Trophoblast cell (in vitro differentiated cells and primary cell): ENCODE results near the gene EFNA3.

Source experiments
- DNase-seq, 2 donors: peaks; one replicate each; pipeline ENCODE4 v3.0.0-alpha.2; 2016
- H2AFZ ChIP-seq: 2 replicates; pipeline ENCODE4 v1.6.1; 2013; ENCODE audit warnings: low read length, moderate library complexity, mild to moderate bottlenecking; ENCODE audit not compliant: insufficient read depth, poor library complexity
- H2AK5ac ChIP-seq: 2 replicates; pipeline ENCODE4 v1.6.1; 2013; ENCODE audit warnings: mild to moderate bottlenecking, low read length
- H2BK120ac ChIP-seq: 2 replicates; pipeline ENCODE4 v1.6.1; 2013; ENCODE audit warnings: low read length, mild to moderate bottlenecking, moderate library complexity; ENCODE audit not compliant: insufficient read depth, poor library complexity
- H2BK12ac ChIP-seq: 2 replicates; pipeline ENCODE4 v1.6.1; 2013; ENCODE audit warnings: mild to moderate bottlenecking, low read length, moderate library complexity
- H2BK5ac ChIP-seq: 2 replicates; pipeline ENCODE4 v1.6.1; 2013; ENCODE audit warnings: low read length, low read depth, moderate library complexity, mild to moderate bottlenecking; ENCODE audit not compliant: poor library complexity
- H3K14ac ChIP-seq: 2 replicates; pipeline ENCODE4 v1.6.1; 2013; ENCODE audit warnings: mild to moderate bottlenecking, low read length
- H3K18ac ChIP-seq: 2 replicates; pipeline ENCODE4 v1.6.1; 2013; ENCODE audit warnings: mild to moderate bottlenecking, low read length
- H3K23ac ChIP-seq: 2 replicates; pipeline ENCODE4 v1.6.1; 2013; ENCODE audit warnings: low read length
- H3K27ac ChIP-seq: 2 replicates; pipeline ENCODE4 v1.5.1; 2013; ENCODE audit warnings: low read depth, mild to moderate bottlenecking, inconsistent platforms, low read length, moderate library complexity
- H3K27me3 ChIP-seq: 2 replicates; pipeline ENCODE4 v1.6.1; 2013; ENCODE audit warnings: inconsistent platforms, mild to moderate bottlenecking, low read length, moderate library complexity; ENCODE audit not compliant: insufficient read depth
- H3K36me3 ChIP-seq, 2 experiments: 1 replicate in 1 of 2; 2 replicates in 1 of 2; pipeline ENCODE4 v1.6.1; 2013; ENCODE audit warnings: low read length in 2 of 2, mild to moderate bottlenecking in 2 of 2, moderate library complexity in 1 of 2; ENCODE audit not compliant: insufficient read depth in 2 of 2, control insufficient read depth in 1 of 2
- H3K4ac ChIP-seq: 2 replicates; pipeline ENCODE4 v1.6.1; 2013; ENCODE audit warnings: low read depth, mild to moderate bottlenecking, low read length, moderate library complexity
- H3K4me1 ChIP-seq, 2 experiments: 1 replicate in 1 of 2; 2 replicates in 1 of 2; pipeline ENCODE4 v1.6.1; 2013; ENCODE audit warnings: low read length in 2 of 2, mild to moderate bottlenecking in 2 of 2, moderate library complexity in 1 of 2; ENCODE audit not compliant: insufficient read depth in 2 of 2, control insufficient read depth in 1 of 2
- H3K4me2 ChIP-seq: 2 replicates; pipeline ENCODE4 v1.6.1; 2013; ENCODE audit warnings: inconsistent platforms, mild to moderate bottlenecking, low read length, moderate library complexity
- H3K4me3 ChIP-seq: 2 replicates; pipeline ENCODE4 v1.5.1; 2013; ENCODE audit warnings: mild to moderate bottlenecking, low read depth, low read length, inconsistent platforms
- H3K79me1 ChIP-seq: one replicate; pipeline ENCODE4 v1.6.1; 2013; ENCODE audit warnings: low read length
- H3K79me2 ChIP-seq: 2 replicates; pipeline ENCODE4 v1.6.1; 2013; ENCODE audit warnings: low read length, mild to moderate bottlenecking; ENCODE audit not compliant: control insufficient read depth, insufficient read depth, poor library complexity
- H3K9ac ChIP-seq: 2 replicates; pipeline ENCODE4 v1.6.1; 2013; ENCODE audit warnings: mild to moderate bottlenecking, low read length
- H3K9me3 ChIP-seq: 2 replicates; pipeline ENCODE4 v1.6.1; 2013; ENCODE audit warnings: low read depth, mild to moderate bottlenecking, control low read depth, inconsistent platforms, low read length; ENCODE audit not compliant: insufficient read depth
- H4K12ac ChIP-seq: 2 replicates; pipeline ENCODE4 v1.6.1; 2013; ENCODE audit warnings: low read depth, mild to moderate bottlenecking, low read length, moderate library complexity
- H4K8ac ChIP-seq: 2 replicates; pipeline ENCODE4 v1.6.1; 2013; ENCODE audit warnings: low read depth, mild to moderate bottlenecking, low read length, moderate library complexity
- H4K91ac ChIP-seq: one replicate; pipeline ENCODE4 v1.6.1; 2013; ENCODE audit warnings: low read depth, mild to moderate bottlenecking, low read length, moderate library complexity
- WGBS: extraction: QIAGEN DNeasy Blood & Tissue Kit; methylation state at CpG from one replicate; pipeline ENCODE4 v1.1.7; 2013; ENCODE audit warnings: missing lambda C conversion rate; ENCODE audit not compliant: insufficient read length, insufficient coverage; ENCODE audit errors: extremely low coverage; 5-methylcytosine and 5-hydroxymethylcytosine counted together

Gene EFNA3

DNA sequence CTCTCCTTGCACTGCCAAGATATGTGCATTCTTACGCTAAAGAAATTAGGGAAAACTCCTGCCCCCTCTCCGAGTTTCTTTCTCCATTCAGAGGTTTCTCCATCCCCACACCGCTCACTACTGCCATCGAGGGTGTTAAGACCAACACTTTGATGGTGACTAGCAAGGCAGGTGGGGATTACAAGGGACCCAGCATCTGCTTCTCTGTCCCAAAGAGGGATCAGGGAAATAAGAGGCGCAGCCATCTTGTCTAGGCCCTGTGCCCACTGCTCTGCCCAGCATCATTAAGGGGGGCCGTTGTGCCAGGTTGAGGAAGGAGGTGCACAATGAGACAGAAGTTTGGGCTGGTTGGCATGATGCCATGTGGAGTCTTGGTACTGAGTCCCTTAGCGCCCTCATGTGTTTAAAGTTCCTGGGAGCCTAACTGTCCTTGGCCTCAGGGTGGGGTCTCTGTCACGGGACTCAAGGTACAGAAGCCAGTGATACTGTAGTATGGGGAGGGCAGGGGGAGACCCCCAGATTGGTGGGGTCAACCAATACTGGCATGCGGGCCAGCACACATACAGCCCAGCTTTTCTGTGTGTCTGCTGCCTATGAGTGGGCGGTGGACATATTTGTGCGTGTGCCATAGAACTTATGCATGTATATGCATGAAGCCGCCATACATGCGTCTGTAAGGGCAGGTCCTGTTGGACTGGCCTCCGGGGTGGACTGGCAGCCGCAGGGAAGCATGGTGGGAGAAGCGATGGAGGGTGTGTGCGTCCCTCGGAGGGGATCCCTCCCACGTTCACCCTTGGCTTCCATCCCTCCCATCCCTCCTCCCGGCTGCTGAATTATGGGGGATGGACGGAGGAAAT is 5.5 kb downstream of the EFNA3 start:
- H4K12ac ChIP-seq: no peak overlapping the region
- H4K8ac ChIP-seq: no peak overlapping the region
- peak overlapping the region; percentile 58 for H3K4me2 ChIP-seq
- DNase-seq: no peak
- no peak overlapping the region for H3K14ac ChIP-seq
- H3K27me3 ChIP-seq: peaks cover 48% of the 10 kb centered on the region
- H3K4me3 ChIP-seq: peak overlapping the region; percentile 25
- H3K9me3 ChIP-seq: peaks cover 8% of the 10 kb centered on the region
- H2BK5ac ChIP-seq: no peak overlapping the region
- no peak overlapping the region for H3K4ac ChIP-seq
- H3K79me1 ChIP-seq: peaks cover 5% of the 10 kb centered on the region
- H3K23ac ChIP-seq: no peak overlapping the region
- H3K27ac ChIP-seq: no peak overlapping the region
- H3K18ac ChIP-seq: no peak overlapping the region
- peaks cover 26 to 33% of the 10 kb centered on the region in 2 experiments for H3K4me1 ChIP-seq
- no peak overlapping the region for H4K91ac ChIP-seq
- no peaks in the 10 kb centered on the region for H3K79me2 ChIP-seq
- no peak overlapping the region for H2AFZ ChIP-seq
- H2BK120ac ChIP-seq: no peak overlapping the region
- H3K36me3 ChIP-seq: no peaks in the 10 kb centered on the region
- no peak overlapping the region for H3K9ac ChIP-seq
- H2BK12ac ChIP-seq: no peak overlapping the region
- no peak overlapping the region for H2AK5ac ChIP-seq
- WGBS: no CpG with 5 or more reads among the region's 21 CpGs

DNA sequence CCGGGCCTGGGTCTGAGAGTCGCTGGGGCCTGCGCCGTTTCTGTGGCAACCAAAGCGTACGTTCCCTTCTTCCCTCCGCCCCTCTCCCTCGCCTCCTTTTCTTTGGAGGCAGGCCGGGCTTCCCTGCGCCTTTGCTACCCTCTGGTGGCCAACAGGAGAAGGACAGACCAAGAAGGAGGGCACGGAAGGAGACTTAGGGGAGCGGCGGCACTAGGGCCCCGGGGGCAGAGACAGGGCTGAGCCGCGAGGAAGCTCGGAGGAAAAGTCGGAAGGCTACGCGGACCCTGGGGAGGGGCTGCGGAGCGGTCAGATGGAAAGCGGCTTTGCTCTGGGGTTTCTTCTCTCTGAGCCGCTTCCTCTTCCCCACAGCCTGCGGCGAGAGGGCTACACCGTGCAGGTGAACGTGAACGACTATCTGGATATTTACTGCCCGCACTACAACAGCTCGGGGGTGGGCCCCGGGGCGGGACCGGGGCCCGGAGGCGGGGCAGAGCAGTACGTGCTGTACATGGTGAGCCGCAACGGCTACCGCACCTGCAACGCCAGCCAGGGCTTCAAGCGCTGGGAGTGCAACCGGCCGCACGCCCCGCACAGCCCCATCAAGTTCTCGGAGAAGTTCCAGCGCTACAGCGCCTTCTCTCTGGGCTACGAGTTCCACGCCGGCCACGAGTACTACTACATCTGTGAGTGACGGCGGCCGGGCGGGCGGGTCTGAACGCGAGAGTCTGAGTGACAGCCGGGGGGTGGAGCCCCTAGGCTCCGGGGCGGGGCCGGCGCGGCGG is 6.3 kb downstream of the EFNA3 start:
- H4K12ac ChIP-seq: no peak overlapping the region
- peak overlapping the region; percentile 88 for H2AFZ ChIP-seq
- peak; percentile 92 to 94 for DNase-seq
- no peak overlapping the region for H2BK12ac ChIP-seq
- peaks cover 22 to 26% of the 10 kb centered on the region in 2 experiments for H3K4me1 ChIP-seq
- no CpG with 5 or more reads among the region's 67 CpGs for WGBS
- H3K79me1 ChIP-seq: peaks cover 5% of the 10 kb centered on the region
- H3K27me3 ChIP-seq: peaks cover 39% of the 10 kb centered on the region
- no peak overlapping the region for H3K4ac ChIP-seq
- H3K27ac ChIP-seq: peak overlapping the region; percentile 44
- H3K36me3 ChIP-seq: no peaks in the 10 kb centered on the region
- H3K14ac ChIP-seq: no peak overlapping the region
- peak overlapping the region; percentile 91 for H3K4me3 ChIP-seq
- no peaks in the 10 kb centered on the region for H3K79me2 ChIP-seq
- H4K8ac ChIP-seq: peak overlapping the region; percentile 25
- peak overlapping the region; percentile 93 for H3K4me2 ChIP-seq
- no peak overlapping the region for H2AK5ac ChIP-seq
- peaks cover 7% of the 10 kb centered on the region for H3K9me3 ChIP-seq
- H4K91ac ChIP-seq: peak overlapping the region; percentile 11
- H3K23ac ChIP-seq: no peak overlapping the region
- H3K9ac ChIP-seq: peak overlapping the region; percentile 55
- peak overlapping the region; percentile 36 for H2BK5ac ChIP-seq
- no peak overlapping the region for H2BK120ac ChIP-seq
- H3K18ac ChIP-seq: no peak overlapping the region

DNA sequence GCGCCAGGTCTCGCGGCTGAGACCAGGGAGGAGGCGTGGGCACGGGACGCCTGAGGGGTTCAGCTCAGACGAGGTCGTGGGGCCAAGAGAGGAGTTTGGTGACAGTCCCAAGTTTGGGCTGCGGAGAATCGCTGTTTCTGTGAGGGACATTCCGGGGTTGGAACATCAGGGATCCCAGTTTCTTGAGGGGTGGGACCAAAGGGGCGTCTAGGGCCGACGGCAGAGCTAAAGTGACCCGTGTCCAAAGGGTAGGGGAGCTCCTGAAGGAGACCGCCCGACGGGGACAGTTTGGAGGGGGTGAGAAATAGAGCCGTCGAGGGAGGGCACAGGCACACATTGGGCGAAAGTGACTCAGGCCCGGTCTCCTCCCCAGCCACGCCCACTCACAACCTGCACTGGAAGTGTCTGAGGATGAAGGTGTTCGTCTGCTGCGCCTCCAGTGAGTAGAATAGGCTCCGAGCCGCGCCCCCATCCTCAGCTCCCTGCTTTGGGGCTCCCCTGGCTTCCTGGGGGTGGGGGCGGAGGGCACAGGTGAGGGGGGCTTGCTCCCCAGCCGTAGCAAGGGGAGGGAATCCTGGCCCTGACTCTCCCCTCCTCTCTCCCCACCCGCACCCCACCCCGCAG is 7.0 kb downstream of the EFNA3 start:
- Histone ChIP-seq H4K91ac (peak overlapping the region; percentile 44), H2BK5ac (no peak overlapping the region), H3K4me2 (peak overlapping the region; percentile 93), H3K27ac (peak overlapping the region; percentile 36), H2AK5ac (no peak overlapping the region), H3K9ac (no peak overlapping the region), H3K9me3 (peaks cover 6% of the 10 kb centered on the region), H3K79me2 (no peaks in the 10 kb centered on the region), H2AFZ (peak overlapping the region; percentile 88), H4K8ac (peak overlapping the region; percentile 61), H3K4me1 (peaks cover 21 to 22% of the 10 kb centered on the region in 2 experiments), H3K18ac (peak overlapping the region; percentile 14), H3K4me3 (peak overlapping the region; percentile 56), H2BK120ac (no peak overlapping the region), H3K36me3 (no peaks in the 10 kb centered on the region), H3K27me3 (peaks cover 32% of the 10 kb centered on the region), H3K4ac (no peak overlapping the region), H3K14ac (peak overlapping the region; percentile 25), H2BK12ac (peak overlapping the region; percentile 42), H3K79me1 (peaks cover 5% of the 10 kb centered on the region), H3K23ac (no peak overlapping the region), H4K12ac (peak overlapping the region; percentile 23)
- peak; percentile 84 to 85 for DNase-seq
- no CpG with 5 or more reads among the region's 32 CpGs for WGBS

DNA sequence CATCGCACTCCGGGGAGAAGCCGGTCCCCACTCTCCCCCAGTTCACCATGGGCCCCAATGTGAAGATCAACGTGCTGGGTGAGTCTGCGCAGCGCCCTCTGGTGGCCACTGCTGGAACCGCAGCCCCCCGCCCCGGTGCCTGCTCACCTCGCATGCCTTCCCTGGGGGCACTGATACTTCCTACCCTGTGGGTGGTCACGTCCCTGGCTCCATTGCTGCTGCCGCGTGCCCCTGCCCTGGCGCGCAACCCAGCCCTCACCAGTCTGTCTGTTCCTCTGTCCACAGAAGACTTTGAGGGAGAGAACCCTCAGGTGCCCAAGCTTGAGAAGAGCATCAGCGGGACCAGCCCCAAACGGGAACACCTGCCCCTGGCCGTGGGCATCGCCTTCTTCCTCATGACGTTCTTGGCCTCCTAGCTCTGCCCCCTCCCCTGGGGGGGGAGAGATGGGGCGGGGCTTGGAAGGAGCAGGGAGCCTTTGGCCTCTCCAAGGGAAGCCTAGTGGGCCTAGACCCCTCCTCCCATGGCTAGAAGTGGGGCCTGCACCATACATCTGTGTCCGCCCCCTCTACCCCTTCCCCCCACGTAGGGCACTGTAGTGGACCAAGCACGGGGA is 7.6 kb downstream of the EFNA3 start:
- WGBS: no CpG with 5 or more reads among the region's 24 CpGs
- Histone ChIP-seq H3K79me1 (peaks cover 5% of the 10 kb centered on the region), H4K12ac (no peak overlapping the region), H4K8ac (no peak overlapping the region), H3K36me3 (no peaks in the 10 kb centered on the region), H3K4me1 (peaks cover 19% of the 10 kb centered on the region in 2 experiments), H2BK120ac (no peak overlapping the region), H3K18ac (no peak overlapping the region), H3K27ac (no peak overlapping the region), H3K4ac (no peak overlapping the region), H3K4me2 (peak overlapping the region; percentile 93), H2AFZ (no peak overlapping the region), H3K9me3 (peaks cover 6% of the 10 kb centered on the region), H3K23ac (no peak overlapping the region), H3K4me3 (no peak overlapping the region), H3K79me2 (no peaks in the 10 kb centered on the region), H3K14ac (no peak overlapping the region), H3K9ac (no peak overlapping the region), H2AK5ac (no peak overlapping the region), H2BK5ac (no peak overlapping the region), H4K91ac (no peak overlapping the region), H3K27me3 (peaks cover 26% of the 10 kb centered on the region), H2BK12ac (no peak overlapping the region)
- DNase-seq: peak; percentile 65 to 68
